Putamen (tissue), 1 donor: ENCODE results near the gene HEATR1.
A peak's percentile ranks its signal among the peaks of the same experiment; 100 is the strongest.
"Not testable (repeated sequence)": the region's sequence is repeated elsewhere in the genome, so short reads cannot be mapped to it uniquely, and the experiment has no call there.

Experiments used
- DNase-seq: peaks from one replicate; pipeline ENCODE4 v3.0.0-alpha.2; 2016; ENCODE audit warnings: low spot score

HEATR1 gene

GRCh38 chr1:236581528-236581927, 22.8 kb downstream of the HEATR1 start:
- DNase-seq: no peak

GRCh38 chr1:236580404-236580803, 23.9 kb downstream of the HEATR1 start:
- not testable (repeated sequence) for DNase-seq

DNA sequence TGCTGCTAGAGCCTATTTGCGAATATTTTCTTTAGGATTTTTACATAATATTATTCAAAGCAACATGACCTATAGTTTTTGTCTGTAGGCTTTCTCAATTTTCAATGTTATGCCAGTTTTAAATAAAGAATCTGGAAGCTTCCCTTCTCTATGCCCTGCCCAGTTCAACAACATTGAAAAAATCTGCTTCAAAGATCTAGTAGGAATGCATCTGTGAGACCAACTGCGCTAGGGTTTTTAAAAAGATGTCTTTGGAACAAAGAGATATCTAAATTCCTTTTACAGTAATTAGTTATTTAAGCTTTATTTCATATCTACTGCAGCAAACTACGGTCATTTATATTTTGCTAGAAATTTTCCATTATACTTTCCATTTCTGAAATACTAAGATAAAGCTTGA, 25.7 kb downstream of the HEATR1 start:
- DNase-seq: no peak

GRCh38 chr1:236577041-236577440, 27.3 kb downstream of the HEATR1 start:
- not testable (repeated sequence) for DNase-seq

DNA sequence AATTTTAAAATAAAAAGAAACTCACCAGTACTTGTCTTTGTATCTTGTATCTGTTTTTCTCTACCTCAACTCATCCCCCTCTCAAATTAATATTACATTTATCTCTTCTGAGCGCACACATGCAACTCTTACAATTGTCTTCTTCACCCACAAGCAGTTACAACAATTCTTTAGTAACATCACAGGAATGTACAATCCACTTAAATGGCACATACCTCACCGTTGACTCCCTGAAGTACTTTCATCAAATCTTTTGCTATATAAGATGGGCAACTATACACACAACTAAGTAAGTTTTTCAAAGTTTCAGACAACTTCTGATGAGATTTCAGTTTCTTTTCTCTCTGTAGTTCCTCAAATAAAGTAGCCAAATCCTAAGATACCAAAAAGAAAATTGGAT, 28.3 kb downstream of the HEATR1 start:
- DNase-seq: no peak

DNA sequence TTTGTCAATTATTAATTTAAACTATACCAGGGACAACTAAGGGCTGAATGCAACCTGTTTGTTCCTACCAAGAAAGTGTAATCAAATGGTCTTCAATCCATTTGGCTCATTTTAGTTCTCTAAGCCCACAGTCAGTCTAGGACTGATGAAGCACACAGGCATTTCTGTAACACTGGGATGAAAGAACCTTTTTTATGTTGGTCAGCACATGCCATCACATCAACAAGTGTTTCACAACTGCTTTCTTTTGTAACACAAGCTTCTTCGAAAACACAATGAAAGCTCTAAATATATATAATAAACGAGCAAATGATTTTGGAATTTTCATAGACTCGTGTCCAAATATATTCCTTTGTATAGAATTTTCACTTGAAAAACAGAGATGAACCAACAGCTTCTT, 28.8 kb downstream of the HEATR1 start:
- no peak for DNase-seq

DNA sequence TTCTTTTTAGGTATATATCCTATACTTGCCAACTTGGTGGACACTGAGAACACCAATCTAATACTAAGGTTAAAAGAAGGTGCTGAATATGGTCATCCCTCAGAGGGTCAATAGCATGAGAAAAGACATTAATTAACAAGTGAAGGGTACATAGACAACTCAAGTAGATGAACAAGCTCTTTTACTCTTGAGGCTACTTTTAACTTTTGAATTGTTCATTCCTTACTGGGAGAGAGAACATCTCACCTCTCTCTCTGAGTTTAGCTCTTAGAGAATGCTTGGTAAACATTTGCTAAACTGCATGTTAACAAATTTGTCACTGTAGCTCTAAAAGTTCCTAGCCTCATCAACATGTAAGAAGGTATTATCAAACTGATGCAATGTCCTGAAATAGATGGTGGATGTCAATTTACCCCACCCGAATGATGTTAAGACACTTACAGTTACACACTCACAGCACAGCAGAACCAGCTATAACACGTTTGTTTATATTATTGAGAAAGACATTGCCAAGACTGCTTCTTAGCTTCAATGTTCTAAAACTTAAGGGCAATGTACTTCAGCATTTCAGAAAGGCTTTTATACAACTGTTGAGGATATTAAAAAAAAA, 35.9 kb downstream of the HEATR1 start:
- DNase-seq: no peak

- no peak for DNase-seq
These were observed 38.8 kb downstream of the HEATR1 start for GRCh38 chr1:236565530-236565929.

- DNase-seq: no peak
These were observed 42.3 kb downstream of the HEATR1 start for GRCh38 chr1:236561976-236562375.

DNA sequence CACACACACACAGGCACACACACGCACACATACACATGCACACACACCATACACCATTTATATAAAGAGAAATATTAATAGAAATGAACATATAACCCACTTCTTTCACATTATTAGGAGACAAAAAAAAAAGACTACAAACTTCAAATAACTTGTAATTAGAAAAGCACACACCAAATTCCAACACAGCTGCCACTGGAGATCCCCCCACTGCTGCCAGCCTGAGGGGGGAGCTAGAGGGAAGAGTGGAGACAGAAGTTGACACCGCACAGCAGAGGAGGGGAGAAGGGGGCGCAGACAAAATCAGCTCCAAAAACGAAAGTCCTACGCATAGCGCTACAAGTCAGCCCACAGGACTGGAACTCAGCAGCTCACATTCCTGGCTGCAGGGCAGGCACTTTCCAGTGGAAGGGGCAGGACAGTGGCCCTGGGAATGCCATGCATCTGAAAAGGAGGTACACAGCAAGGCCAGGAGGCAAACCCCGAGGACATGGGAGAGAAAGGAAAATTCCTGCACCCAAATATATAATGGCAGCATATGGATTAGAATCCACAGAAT, 44.0 kb downstream of the HEATR1 start:
- no peak for DNase-seq

- no peak for DNase-seq
These were observed 45.5 kb downstream of the HEATR1 start for GRCh38 chr1:236558846-236559245.

DNA sequence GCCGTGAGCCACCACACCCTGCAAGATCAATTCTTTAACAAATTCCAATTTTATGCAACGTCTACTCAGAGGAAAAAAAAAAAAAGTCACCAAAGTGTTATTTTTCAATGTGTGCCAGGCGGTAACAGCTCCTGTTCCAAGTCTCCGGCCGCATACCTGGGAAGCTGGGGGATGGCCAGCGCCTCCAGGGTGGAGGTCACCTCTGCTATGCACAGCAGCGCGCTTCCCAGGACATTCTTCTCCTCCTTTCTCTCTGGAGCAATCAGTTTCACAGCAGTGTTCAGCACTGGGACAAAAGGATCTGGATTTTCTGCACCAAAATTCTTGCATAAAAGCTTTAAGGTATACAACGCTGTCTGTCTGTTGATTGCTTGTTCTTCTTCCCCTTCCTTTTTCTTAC, 46.2 kb downstream of the HEATR1 start:
- DNase-seq: no peak

- DNase-seq: no peak
These were observed 47.7 kb downstream of the HEATR1 start for GRCh38 chr1:236556606-236557005.

DNA sequence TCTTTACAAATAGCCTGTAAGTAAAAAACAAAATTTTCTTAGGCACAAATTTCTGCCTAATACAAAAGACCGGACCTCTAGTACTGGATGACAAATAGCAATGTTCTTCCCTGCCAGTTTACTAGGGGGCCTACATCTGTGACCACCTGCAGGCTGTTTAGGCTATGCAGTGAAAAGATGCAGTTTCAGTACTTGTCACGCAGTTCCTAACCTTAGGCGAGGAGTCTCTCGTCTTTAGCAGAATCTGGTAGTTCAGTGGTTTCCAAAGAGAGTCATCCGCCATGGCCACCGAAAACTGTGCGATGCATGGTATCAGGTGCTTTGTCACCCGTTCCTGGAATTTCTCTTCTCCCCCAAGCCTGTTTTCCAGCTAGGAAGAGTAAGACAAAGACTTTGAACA, 50.9 kb downstream of the HEATR1 start:
- DNase-seq: no peak

GRCh38 chr1:236552901-236553300, 51.4 kb downstream of the HEATR1 start:
- no peak for DNase-seq

GRCh38 chr1:236552096-236552495, 52.2 kb downstream of the HEATR1 start:
- DNase-seq: no peak

DNA sequence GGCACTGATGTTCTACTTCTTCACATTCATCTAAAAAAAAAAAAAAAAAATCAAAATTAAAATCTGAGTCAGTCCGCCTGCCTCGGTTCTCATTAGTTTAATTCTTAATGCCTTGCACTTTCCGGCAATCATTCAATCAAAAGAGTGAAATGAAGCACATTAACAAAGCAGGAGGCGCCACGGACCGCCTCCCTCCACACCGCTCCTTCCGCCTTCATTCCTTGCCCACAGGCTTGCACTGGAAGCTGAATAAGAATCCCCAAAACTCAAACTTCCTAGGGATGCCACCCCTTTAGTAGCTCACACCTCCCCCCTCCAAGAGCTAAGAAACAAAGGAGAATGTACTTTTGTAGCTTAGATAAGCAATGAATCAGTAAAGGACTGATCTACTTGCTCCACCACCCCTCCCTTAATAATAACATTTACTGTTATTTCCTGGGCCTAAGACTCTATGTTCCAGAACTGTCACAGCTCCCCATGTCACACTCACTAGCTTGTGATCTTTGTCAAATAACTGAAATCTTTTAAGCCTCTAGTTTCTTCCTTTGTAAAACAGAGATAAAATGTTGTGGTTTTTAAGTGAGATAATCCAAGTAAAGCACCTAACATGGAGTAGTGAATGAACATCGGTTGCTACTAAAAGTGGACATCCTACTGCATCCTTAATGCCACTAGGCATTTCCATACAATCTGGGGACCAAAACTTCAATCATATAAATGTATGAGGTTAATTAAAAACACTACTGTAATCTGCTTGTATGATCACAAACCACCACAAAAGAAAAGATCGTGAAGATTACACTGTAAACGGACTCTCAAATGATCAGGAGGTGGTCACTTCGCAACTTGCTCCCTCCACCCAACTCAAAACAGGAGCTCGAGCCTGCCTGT, 53.1 kb downstream of the HEATR1 start:
- DNase-seq: no peak

- DNase-seq: no peak
These were observed 55.9 kb downstream of the HEATR1 start for GRCh38 chr1:236548452-236548851.

- no peak for DNase-seq
These were observed 58.6 kb downstream of the HEATR1 start for GRCh38 chr1:236545621-236546169.

DNA sequence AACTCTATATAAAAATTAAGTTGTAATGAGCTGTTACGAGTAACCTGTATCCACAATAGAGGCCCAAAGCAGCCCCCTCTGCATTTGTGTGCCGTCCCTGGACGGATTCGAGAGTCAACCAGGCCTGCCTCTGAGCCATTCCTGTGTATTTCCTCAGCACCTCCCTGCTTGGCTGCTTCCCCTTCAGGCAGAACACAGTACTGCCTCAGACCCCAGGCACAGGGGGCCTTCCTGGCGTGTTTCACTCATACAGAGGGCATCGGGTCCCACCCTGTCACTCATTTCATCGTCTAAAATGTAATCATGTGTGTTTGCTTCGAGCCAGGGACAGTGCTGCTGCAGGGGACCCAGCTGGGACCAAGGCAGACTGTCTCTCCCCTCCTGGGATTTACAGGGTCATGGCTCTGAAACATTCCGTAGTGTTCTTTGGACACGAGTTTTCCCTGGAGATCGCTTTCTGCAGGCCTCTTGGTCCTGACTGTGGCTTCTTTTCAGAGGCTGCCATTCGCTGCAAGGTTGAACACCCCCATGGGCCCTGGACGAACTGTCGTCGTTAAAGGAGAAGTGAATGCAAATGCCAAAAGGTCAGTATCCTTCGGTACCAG, 61.1 kb downstream of the HEATR1 start:
- DNase-seq: no peak

GRCh38 chr1:236541710-236542109, 62.6 kb downstream of the HEATR1 start:
- peak; percentile 51 for DNase-seq

DNA sequence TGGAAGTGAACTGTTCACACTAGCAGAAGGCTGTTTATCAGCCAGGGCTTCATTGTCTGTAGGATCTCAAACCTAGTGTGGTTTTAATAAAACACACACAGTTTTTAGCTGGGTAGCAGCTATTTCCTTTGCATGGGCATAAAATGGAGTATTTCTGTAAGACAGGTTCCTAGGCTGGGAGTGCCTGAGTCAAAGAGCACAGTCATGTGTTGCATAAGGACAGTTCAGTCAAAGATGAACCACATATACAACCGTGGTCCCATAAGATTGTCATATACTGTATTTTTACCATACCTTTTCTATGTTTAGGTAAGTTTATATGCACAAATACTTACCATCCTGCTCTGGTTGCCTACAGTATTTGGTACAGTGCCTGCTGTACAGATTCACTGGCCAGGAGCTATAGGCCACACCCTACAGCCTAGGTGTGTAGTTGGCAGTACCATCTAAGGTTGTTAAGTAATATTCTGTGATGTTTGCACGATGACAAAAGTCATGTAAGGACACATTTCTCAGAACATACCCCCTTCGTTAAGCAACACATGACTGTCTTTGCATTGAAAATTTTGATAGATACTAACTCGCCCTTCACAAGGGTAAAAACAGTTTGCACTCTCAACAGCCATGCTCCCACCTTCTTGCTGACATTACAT, 63.4 kb downstream of the HEATR1 start:
- DNase-seq: no peak
